HG02759 (cell line): Measurements from ENCODE around the gene UBC.
A peak's percentile ranks its signal among the peaks of the same experiment; 100 is the strongest.
"Not testable (repeated sequence)": the region's sequence is repeated elsewhere in the genome, so short reads cannot be mapped to it uniquely, and the experiment has no call there.

ENCODE experiments used
- ATAC-seq: cut with Tn5 transposase; IDR thresholded peaks from one replicate; pipeline ENCODE4 v1.9.1; 2021; ENCODE audit warnings: mild to moderate bottlenecking, moderate library complexity; ENCODE audit not compliant: unreplicated experiment

Gene UBC

DNA sequence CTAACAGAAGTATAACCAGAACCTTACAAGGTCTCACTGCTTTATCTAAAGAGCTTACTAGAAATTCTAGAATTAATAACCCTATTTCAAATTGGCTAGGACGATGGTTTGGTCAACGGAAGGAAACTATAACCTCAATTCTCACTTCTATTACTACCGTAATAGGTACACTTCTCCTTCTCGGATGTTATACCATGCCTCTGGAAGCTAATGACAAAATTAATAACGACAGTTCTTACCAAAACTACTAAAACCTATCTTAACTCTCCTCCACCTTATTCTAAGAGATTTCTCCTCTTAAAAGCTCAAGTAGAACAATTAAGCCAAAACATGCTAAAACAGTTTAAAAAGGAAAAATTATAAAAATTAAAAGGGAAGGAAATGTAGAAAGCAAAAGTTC is 23.7 kb upstream of the UBC start:
- no peak for ATAC-seq

DNA sequence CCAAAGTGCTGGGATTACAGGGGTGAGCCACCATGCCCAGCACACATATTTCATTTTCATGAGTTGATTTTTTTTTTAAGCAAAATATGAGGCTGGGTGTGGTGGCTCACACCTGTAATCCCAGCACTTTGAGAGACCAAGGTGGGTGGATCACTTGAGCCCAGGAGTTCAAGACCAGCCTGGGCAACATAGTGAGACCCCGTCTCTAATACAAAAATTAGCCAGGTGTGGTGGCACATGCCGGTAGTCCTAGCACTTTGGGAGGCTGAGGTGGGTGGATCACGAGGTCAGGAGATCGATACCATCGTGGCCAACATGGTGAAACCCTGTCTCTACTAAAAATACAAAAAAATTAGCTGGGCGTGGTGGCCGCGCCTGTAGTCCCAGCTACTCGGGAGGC is 17.1 kb upstream of the UBC start:
- not testable (repeated sequence) for ATAC-seq

DNA sequence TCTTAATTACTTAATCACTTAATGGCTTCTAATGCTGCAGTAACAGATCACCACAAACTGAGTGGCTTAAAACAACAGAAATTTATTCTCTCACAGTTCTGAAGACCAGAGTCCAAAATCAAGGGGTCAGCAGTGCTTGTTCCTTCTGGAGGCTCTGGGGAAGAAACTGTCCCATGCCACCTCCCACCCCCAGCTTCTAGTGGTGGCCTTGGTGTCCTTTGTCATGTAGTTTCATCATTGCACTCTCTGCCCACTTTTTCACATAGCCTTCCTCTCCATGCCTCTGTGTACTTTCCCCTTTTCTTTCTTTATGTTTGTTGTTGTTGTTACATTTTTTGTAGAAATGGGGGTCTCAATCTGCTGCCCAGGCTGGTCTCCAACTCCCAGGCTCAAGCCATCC is 16.1 kb upstream of the UBC start:
- no peak for ATAC-seq

DNA sequence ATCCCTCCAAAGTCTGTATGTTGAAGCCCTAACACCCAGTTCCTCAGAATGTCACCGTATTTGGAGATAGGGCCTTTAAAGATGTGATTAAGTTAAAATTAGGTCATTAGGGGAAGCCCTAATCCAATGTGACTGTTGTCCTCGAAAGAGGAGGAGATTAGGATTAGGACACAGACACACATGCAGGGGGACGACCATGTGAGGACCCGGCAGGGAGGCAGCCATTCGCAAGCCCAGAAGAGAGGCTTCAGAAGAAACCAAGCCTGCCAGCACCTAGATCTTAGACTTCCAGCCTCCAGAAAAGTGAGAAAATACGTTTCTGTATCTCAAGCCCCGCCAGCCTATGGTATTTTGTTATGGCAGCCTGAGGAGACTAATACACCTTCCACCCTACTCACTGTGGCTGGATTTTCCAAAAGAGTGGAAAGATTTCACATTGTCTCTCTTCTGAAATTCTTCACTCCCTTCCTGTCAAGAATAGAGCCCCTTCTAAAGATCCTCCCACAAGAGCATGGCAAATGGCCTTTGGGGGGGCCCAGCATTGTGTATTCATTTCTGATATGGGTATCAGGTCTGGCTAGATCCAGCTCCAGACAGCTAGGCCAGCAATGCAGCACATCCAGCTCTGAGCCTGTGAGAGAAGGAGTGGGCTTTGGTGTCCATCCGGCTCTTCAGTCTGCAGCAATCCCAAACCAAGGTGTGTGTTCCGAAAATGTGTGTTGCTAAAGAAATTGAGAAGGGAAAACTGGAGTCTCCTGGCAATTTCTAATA is 15.4 kb upstream of the UBC start:
- no peak for ATAC-seq

DNA sequence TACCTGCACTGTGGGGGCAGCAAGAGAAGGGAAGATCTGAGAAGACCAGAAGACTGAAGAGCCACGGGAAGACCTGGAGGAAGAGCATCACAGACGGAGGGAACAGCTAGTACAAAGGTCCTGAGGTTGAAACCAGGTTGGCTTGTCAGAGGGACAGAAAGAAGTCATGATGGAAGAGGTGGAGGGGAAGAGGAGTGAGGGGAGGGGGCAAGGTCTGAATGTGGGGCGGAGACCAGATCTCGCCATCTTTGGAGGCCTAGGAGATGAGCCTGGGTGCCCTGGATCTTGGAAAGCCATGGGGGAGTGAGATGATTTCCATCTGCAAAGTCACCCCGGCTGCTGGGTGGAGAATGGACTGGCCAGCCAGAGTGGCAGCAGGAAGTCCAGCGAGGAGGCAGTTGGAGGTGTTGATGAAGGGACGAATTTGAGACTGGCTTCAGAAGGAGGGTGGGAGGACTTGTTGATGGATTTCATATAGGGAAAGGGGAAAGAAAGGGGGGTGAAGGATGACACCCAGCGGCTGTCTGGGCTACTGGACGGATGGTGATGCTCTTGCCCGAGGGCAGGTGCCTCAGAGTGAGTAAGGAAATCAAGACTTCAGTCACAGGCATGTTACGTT is 14.6 kb upstream of the UBC start:
- ATAC-seq, result no peak

DNA sequence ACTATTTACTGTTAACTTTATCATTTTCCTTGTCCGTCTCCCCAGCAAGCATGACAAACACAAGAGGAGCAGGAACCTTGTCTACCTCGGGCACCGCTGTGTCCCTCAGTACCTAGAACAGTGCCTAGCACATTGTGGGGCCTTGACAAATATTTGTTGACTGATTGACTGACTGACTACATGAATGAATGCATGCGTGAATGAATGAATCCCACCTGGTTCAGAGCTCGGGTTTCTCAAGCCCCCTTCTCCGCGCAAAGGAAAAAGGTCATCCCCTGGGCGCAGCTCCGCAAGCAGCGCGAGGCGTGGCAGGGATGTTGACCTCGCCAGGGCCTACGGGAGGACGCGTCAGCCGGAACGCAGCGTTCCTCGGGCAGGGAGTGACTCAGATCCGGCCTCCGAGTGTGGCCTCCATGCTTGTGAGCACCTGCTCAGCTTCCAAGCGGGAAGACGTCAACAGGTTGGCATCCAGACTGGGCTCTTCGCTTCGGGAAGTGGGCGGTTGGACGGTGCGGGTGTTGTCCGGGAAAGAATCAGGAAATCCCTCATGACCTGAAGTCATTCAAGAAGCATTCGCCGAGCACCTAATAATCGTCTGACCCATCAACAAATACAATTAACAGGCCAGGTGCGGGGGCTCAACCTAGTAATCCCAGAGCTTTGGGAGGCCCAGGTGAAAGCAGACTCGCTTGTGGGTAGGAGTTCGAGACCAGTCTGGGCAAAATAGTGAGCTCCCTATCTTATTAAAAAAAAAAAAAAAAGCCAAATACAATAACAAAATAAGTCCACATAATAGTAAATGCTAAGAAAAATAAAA is 13.9 kb upstream of the UBC start:
- peak; percentile 43 for ATAC-seq

DNA sequence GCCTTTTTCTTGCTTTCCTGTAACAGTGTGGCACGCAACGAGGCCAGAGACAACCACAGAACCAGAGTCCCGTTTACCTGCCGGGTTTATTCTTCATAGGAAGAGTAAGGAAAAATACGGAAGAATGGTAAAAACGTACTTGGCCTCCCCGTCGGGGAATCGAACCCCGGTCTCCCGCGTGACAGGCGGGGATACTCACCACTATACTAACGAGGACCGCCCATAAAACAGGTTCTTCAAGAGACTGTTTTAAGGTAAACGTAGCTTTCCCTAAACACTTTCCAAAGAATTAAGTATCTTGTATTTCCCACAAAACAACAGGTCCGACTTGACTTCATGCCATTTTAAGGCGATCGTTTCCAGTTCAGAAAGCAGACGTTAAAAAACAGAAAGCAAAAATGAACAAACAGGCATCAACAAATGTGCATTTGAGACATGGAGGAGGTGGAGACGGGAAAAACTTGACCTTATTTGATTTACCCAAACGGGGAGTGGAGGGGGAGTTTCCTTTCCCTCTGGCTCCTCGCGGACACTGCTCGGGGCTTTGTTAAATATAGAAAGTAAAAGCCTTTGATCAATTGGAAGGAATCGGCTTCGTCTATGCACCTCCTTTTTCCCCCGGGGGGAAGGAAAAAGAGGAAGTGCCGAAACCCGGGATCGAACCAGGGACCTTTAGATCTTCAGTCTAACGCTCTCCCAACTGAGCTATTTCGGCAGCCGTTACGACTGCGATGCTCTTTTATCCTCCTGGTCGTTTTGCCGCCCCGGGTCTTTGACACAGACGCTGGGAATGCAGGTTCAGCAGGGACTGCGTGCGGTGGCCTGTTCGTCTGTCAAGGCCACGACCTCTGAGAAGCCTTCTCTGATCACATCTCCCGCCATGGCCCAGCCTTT is 13.0 kb upstream of the UBC start:
- ATAC-seq, result peak; percentile 77

DNA sequence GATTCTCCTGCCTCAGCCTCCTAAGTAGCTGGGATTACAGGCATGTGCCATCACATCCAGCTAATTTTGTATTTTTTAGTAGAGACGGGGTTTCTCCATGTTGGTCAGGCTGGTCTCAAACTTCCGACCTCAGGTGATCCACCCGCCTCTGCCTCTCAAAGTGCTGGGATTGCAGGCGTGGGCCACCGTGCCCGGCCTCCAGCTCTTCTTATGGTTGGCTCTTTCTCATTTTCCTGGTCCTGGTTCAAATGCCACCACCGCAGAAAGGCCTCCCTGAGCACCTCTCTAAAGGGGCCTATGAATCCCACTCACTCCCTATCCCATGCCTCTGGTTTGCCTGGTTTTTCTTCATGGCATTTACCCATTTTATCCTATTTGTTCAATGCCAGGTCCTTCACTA is 11.3 kb upstream of the UBC start:
- ATAC-seq, result not testable (repeated sequence)

DNA sequence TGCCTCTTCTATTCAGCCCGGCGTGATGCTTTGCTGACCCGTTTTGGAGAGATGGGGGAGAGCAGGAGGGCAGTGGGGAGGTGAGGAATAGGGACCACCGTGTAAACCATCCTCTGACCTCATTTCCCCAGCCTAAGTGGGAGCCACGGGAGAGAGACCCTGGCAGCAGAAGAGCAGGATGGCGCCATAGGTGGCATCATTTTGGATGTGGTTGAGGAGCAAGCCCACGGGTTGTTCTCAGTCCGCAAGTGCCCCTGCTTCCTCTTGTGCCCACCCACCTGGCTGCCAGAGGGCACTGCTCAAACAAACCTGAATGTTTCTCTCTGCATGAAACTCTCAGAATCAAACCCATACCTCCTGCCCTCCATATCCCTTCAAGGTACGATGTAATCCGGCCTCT is 10.7 kb upstream of the UBC start:
- no peak for ATAC-seq

DNA sequence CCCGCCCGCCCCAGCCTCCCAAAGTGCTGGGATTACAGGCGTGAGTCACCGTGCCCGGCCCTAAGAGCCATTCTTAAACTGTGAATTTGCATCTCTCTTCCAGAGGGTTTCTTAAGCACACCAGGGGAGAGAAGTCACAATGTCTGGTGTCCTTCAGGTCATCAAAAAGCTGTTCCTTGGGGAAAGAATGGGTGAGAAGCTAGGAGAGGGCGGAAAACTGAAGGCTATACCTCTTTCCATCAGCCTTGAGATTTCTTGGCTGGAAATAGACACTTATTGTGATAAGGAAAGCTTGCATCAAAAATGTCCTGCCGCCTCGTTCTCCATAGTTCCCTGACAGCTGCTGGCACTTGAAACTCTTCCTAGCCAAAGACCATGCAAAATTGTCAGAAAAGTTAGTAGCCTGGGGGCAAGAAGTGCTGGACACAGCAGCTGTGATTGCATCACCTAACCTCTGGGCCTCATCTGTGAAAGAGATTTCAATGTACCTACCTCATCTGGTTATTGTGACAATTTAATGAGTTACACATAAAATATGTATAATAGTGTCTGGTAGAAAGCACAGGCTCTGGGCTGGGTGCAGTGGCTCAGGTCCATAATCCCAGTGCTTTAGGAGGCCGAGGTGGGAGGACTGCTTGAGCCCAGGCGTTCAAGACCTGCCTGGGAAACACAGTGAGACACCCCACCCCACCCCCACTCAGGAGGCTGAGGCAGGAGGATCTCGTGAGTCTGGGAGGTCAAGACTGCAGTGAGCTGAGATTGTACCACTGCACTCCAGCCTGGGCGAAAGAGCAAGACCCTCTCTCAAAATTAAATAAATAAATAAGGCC is 9.7 kb upstream of the UBC start:
- ATAC-seq, result no peak

DNA sequence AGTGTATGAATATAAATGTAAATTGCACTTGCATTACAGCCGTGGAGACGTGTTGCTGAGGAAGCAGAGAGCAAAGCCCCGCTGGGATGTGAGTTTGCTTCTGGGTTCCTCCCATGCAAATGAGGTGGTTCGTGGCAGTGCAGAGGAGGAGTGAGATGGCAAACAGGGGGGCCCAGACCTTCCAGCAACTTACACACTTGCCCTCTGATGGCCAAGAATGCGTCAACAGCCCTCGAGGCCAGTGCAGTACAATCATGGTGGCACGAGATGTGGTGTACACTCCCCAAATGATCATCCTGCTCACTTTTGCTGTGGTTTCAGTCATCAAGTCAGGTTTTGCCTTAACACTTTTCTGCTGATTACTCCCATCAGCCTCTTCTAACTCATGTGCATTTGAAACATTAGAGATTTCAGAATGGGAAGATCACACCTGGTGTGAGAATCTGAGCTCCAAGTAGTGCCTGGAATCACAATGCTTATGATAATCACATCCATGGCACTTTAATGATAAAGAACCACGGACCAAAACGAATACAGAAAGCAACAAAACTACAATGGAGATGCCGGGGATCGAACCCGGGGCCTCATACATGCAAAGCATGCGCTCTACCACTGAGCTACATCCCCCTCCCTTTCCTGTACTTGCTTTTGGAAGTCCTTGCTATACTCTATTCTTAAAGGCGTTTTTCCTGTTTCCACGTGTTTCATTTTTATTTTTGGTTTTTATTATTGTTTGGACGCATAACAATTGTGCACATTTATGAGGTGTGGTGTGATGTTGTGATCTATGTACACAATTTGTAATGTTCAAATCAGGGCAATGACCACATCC is 7.0 kb upstream of the UBC start:
- ATAC-seq, result peak; percentile 51

DNA sequence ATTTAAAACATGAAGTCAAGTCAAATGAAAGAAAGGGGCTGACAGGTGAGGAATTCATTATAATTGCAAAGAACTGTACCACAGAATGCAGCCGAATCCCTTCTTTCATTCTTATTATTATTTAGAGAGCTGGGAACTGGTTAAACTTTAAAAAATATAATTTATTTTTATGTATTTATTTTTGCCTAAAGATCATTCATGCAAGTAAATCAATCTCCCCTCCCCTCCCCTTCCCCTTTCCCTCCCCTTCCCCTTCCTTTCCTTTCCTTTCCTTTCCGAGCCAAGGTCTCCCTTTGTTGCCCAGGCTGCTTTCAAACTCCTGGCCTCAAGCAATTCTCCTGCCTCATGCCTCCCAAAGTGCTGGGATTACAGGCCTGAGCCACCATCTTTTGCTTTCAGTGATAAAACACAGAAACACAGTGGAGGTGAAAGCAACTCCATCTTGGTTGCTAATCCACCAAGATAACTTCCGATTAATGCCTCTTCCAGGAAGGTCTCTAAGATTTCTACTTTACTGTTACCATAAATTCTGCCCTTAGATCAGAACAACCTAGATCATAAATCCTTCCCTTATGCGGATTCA is 6.0 kb upstream of the UBC start:
- ATAC-seq, result no peak

DNA sequence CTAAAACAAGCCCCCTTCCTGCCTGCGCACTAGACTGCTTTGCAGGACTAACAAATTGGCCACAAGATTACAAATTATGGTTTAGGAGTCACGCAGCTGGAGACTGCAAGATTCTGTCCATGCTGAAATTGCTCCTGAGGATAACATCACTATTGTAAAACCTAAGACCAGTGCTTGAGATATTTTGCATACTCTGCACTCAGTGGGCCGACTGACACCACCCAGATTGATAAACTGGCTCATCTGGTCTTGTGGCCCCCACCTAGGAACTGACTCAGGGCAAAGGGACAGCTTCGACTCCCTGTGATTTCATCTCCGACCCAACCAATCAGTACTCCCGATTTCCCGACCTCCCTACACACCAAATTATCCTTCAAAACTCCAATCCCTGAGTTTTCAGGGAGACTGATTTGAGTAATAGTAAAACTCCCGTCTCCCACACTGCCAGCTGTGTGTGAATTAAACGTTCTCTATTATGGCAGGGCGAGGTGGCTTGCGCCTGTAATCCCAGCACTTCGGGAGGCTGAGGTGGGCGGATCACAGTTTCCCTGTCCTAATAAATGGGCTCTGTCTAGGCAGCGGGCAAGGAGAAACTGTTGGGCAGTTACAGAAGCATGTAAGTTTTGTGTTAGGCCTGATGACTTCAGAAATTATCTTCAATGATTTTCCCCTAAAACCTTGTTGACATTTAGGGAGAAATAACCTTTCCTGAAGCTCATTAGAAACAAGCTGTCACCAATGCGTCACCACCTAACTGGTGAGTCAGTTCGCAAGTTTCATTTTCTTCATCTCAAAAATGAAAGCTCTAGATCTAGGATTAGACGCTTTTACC is 5.3 kb upstream of the UBC start:
- no peak for ATAC-seq

DNA sequence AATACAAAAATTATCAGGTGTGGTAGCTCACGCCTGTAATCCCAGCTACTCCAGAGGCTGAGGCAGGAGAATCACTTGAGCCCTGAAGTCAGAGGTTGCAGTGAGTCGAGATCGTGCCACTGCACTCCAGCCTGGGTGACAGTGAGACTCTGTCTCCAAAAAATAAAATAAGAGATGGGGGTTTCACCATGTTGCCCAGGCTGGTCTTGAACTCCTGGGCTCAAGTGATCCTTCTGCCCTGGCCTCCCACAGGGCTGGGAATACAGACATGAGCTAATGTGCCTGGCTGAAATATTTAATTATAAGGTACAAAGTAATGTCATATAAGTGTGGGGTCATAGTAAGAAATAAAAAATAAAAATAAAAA is 4.2 kb upstream of the UBC start:
- not testable (repeated sequence) for ATAC-seq

DNA sequence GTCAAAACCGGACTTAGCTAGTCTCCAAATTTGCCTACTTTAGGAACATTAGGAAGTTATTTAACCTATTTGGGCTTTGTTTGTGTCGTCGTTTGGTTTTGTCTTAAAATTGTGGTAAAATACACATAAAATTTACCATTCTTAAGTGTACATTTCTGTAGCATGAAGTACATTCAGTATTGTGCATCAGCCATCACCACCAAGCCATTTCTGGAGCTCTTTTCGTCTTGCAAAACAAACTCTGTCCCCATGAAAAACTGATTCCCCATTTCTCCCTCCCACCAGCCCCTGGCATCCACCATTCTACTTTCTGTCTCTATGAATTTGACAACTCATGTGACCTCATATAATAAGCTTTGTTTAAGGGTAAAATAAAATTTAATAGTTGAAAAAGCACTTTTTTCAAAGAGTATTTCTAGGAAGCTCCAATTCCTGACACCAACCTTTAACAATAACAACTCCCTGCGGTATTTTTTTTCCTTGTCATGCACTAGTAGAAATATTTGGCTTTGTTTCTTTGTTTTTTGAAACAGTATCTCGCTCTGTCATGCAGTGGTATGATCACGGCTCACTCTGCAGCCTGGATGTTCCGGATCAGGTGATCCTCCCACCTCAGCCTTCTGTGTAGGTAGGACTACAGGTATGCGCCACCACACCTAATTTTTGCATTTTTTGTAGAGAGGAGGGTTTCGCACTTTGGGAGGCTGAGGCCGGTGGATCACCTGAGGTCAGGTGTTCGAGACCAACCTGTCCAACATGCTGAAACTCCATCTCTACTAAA is 3.6 kb upstream of the UBC start:
- ATAC-seq, result no peak

DNA sequence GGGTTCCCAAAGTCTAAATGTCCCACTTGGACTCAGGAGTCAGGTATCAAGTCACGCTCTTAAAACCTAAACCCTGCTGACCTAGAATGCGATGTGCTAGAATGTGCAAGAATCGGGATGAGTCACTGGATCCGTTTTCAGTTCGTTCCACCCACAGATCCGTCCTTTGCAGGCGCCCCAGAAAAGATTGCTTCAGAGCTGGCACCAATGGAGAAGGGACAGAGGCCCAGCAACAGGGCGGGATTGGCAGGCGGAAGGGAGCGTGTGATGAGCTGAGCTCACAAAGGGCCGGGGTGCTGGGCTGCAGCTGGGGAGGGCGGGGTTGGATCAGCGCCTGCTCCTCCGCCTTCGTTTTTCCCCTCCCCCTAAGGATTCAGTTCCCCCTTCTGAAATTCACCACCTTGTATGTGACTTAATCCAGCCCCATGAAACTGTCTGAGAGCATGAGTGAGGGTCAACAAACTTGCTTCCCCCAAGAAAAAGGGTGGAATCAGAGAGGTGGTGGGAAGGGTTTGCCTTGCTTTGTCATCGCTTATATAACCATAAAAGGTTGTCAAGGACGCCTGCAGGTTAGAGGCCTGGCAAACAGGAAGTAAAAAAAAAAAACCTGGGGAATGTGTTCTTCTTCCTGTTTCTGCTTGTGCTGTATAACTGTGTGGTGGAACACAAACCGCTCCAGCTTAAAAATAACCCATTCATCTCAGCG is 2.8 kb upstream of the UBC start:
- peak; percentile 52 for ATAC-seq
